Measurements from ENCODE around the gene LPP. TPM values are rescaled to one million over a fixed set of nuclear protein-coding genes. Genes with fewer than 3 reads are reported as not detected.

The LPP gene
- total RNA-seq, 2 donors from 2014 or later: 170 to 246 TPM

- peaks cover 12% of the 10 kb centered on the region for H3K4me1 ChIP-seq
- H3K27ac ChIP-seq: peak overlapping the region; percentile 50
- no peak overlapping the region for H3K4me3 ChIP-seq
- intact Hi-C loops (cut with DNase I): no loop called here
- no peak overlapping the region for H3K9ac ChIP-seq (ENCODE audit: low read depth in 2 of 2, low read length in 2 of 2)
- H3K27me3 ChIP-seq: no peaks in the 10 kb centered on the region
- TF ChIP-seq CTCF (IDR thresholded peaks at IDR 0.05): no peak
- H3K36me3 ChIP-seq: no peaks in the 10 kb centered on the region
- DNase-seq: no peak
- no peaks in the 10 kb centered on the region for H3K9me3 ChIP-seq
Observed at GRCh38 chr3:188169830-188170455, 16.0 kb downstream of the LPP start.

- Histone ChIP-seq H3K9me3 (no peaks in the 10 kb centered on the region), H3K27me3 (no peaks in the 10 kb centered on the region), H3K27ac (peak overlapping the region; percentile 50), H3K9ac (ENCODE audit: low read depth in 2 of 2, low read length in 2 of 2) (no peak overlapping the region), H3K4me3 (no peak overlapping the region), H3K36me3 (no peaks in the 10 kb centered on the region), H3K4me1 (peaks cover 10% of the 10 kb centered on the region)
- TF ChIP-seq CTCF (IDR thresholded peaks at IDR 0.05): no peak
- peak; percentile 54 for DNase-seq
- intact Hi-C loops (cut with DNase I): no loop called here
Observed at GRCh38 chr3:188170461-188171459, 16.8 kb downstream of the LPP start.

- Histone ChIP-seq H3K4me3 (no peak overlapping the region), H3K27me3 (no peaks in the 10 kb centered on the region), H3K27ac (peak overlapping the region; percentile 50), H3K4me1 (peaks cover 16% of the 10 kb centered on the region), H3K9me3 (no peaks in the 10 kb centered on the region), H3K36me3 (no peaks in the 10 kb centered on the region), H3K9ac (ENCODE audit: low read depth in 2 of 2, low read length in 2 of 2) (no peak overlapping the region)
- TF ChIP-seq CTCF (IDR thresholded peaks at IDR 0.05): no peak
- intact Hi-C loops (cut with DNase I): no loop called here
- DNase-seq: no peak
Observed at GRCh38 chr3:188171682-188172467, 17.9 kb downstream of the LPP start.

- intact Hi-C loops (cut with DNase I): no loop called here
Observed at GRCh38 chr3:188174317-188175044, 20.5 kb downstream of the LPP start.

More at GRCh38 chr3:188174317-188175044, 20.5 kb downstream of the LPP start:
- Histone ChIP-seq H3K27me3 (no peaks in the 10 kb centered on the region), H3K9me3 (no peaks in the 10 kb centered on the region), H3K4me1 (peaks cover 30% of the 10 kb centered on the region), H3K4me3 (no peak overlapping the region), H3K9ac (ENCODE audit: low read depth in 2 of 2, low read length in 2 of 2) (peak overlapping the region in 1 of 2 donors; percentile 38), H3K36me3 (no peaks in the 10 kb centered on the region), H3K27ac (peak overlapping the region; percentile 2)
- TF ChIP-seq CTCF (IDR thresholded peaks at IDR 0.05): no peak
- DNase-seq: no peak

Measured in colonic mucosa (tissue), 4 donors.